ENCODE results near the gene MYO10. TPM values are rescaled to one million over a fixed set of nuclear protein-coding genes. Genes with fewer than 3 reads are reported as not detected.

Gene MYO10
- total RNA-seq, 1 donor from 2014 or later: 79.5 TPM

- no peak for DNase-seq (ENCODE audit: low read depth)
These were observed 123.6 kb downstream of the MYO10 start for GRCh38 chr5:16812448-16812847.

- DNase-seq (ENCODE audit: low read depth): no peak
These were observed 125.8 kb downstream of the MYO10 start for GRCh38 chr5:16810208-16810854.

- peak; percentile 54 for DNase-seq (ENCODE audit: low read depth)
These were observed 126.5 kb downstream of the MYO10 start for GRCh38 chr5:16809395-16810207.

GRCh38 chr5:16809010-16809394 lies 127.1 kb downstream of the MYO10 start:
- no peak for DNase-seq (ENCODE audit: low read depth)

GRCh38 chr5:16808021-16808420 lies 128.1 kb downstream of the MYO10 start:
- no peak for DNase-seq (ENCODE audit: low read depth)

- no peak for DNase-seq (ENCODE audit: low read depth)
These were observed 128.6 kb downstream of the MYO10 start for GRCh38 chr5:16807547-16807864.

GRCh38 chr5:16806711-16807546 lies 129.2 kb downstream of the MYO10 start:
- DNase-seq (ENCODE audit: low read depth): no peak

- DNase-seq (ENCODE audit: low read depth): no peak
These were observed 130.6 kb downstream of the MYO10 start for GRCh38 chr5:16805486-16805885.

GRCh38 chr5:16803831-16804230 lies 132.3 kb downstream of the MYO10 start:
- no peak for DNase-seq (ENCODE audit: low read depth)

GRCh38 chr5:16800477-16800876 lies 135.6 kb downstream of the MYO10 start:
- DNase-seq (ENCODE audit: low read depth): no peak

GRCh38 chr5:16799796-16800195 lies 136.3 kb downstream of the MYO10 start:
- DNase-seq (ENCODE audit: low read depth): no peak

GRCh38 chr5:16797951-16798350 lies 138.1 kb downstream of the MYO10 start:
- no peak for DNase-seq (ENCODE audit: low read depth)

GRCh38 chr5:16794269-16794913 lies 141.7 kb downstream of the MYO10 start:
- no peak for DNase-seq (ENCODE audit: low read depth)

GRCh38 chr5:16792598-16793275 lies 143.4 kb downstream of the MYO10 start:
- no peak for DNase-seq (ENCODE audit: low read depth)

- DNase-seq (ENCODE audit: low read depth): no peak
These were observed 144.0 kb downstream of the MYO10 start for GRCh38 chr5:16791904-16792597.

- DNase-seq (ENCODE audit: low read depth): peak; percentile 53
These were observed 144.9 kb downstream of the MYO10 start for GRCh38 chr5:16791036-16791705.

GRCh38 chr5:16788957-16789356 lies 147.1 kb downstream of the MYO10 start:
- DNase-seq (ENCODE audit: low read depth): no peak

GRCh38 chr5:16787278-16787677 lies 148.8 kb downstream of the MYO10 start:
- peak; percentile 15 for DNase-seq (ENCODE audit: low read depth)

- DNase-seq (ENCODE audit: low read depth): peak; percentile 17
These were observed 151.0 kb downstream of the MYO10 start for GRCh38 chr5:16784843-16785791.

All from renal cortical epithelial cell (primary cell).